Ascending aorta (tissue), 2 donors: Measurements from ENCODE around the gene FGR. TPM values are rescaled to one million over a fixed set of nuclear protein-coding genes. Genes with fewer than 3 reads are reported as not detected.

Source experiments
- DNase-seq, 2 donors: peaks; one replicate each; pipeline ENCODE4 v3.0.0-alpha.2; 2019; ENCODE audit warnings: low spot score in 2 of 2
- H3K27ac ChIP-seq, 2 donors: fragments of 200-600 bp; sonication (generic); one replicate each; pipeline ENCODE4 v1.5.1; 2016 to 2017; ENCODE audit warnings: mild to moderate bottlenecking in 1 of 2
- H3K27me3 ChIP-seq: fragments of 200-600 bp; sonication (generic); one replicate; pipeline ENCODE4 v1.5.1; 2017
- H3K36me3 ChIP-seq, 2 donors: fragments of 200-600 bp; sonication (generic); one replicate each; pipeline ENCODE4 v1.5.1; 2016
- H3K4me1 ChIP-seq, 2 donors: fragments of 200-600 bp; sonication (generic); one replicate each; pipeline ENCODE4 v1.5.1; 2016 to 2017; ENCODE audit warnings: mild to moderate bottlenecking in 1 of 2
- H3K4me3 ChIP-seq, 2 donors: fragments of 200-600 bp; sonication (generic); one replicate each; pipeline ENCODE4 v1.5.1; 2016 to 2017; ENCODE audit warnings: mild to moderate bottlenecking in 1 of 2
- H3K9me3 ChIP-seq, 2 donors: fragments of 200-600 bp; sonication (generic); one replicate each; pipeline ENCODE4 v1.5.1; 2016
- intact Hi-C: fragments of 100-400 bp; cut with DNase I; formaldehyde crosslinking; loops from one replicate; pipeline ENCODE4 v1.15.1; 2023
- total RNA-seq: library from RNA; depleted of rRNA; stranded (reverse); fragments of >200 nt; gene quantifications from one replicate; pipeline ENCODE4 v1.1.0, GENCODE V29; 2016
- TF ChIP-seq, protein P1 (sequence below), 3 experiments: fragments of 200-600 bp in 2 of 3; fragments of 450-650 bp in 1 of 3; sonication (generic) in 2 of 3; IDR thresholded peaks; one replicate each; pipeline ENCODE4 v1.5.1; 2016 to 2019; ENCODE audit warnings: antibody characterized with exemption in 3 of 3, mild to moderate bottlenecking in 1 of 3, moderate library complexity in 1 of 3

Gene FGR
- total RNA-seq, 1 donor from 2014 or later, result 10.4 TPM

DNA sequence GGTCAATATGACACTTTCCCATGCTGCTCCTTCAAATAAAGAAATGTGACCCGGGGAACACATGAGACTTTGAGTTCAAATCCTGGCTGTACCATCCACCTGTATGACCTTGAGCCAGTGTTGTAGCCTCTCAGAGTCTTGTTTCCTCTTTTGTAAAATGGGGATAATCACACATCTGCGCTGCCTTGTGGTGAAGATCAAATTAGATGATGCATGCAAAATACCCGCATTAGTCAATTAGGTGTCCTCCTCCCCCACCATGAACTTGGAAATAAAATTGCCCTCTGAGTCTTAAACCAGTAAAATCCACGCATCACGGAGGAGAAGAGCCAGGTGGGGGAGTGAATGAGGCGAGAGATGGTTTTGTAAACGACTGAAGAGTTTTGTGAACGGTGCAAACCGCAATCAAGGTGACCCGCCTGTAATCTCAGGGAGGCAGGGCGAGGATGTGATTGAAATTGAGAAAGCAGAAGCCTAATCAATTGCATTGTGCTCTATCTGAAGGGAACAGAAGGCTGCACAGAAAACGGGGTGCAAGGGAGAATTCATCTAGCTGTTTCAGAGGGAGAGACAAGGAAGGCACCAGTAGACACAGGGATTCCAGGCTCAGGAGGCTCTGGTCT, 25.3 kb downstream of the FGR start:
- H3K36me3 ChIP-seq, result no peaks in the 10 kb centered on the region
- peaks cover 0 to 4% of the 10 kb centered on the region in 2 donors for H3K4me1 ChIP-seq
- TF ChIP-seq, protein P1, sequence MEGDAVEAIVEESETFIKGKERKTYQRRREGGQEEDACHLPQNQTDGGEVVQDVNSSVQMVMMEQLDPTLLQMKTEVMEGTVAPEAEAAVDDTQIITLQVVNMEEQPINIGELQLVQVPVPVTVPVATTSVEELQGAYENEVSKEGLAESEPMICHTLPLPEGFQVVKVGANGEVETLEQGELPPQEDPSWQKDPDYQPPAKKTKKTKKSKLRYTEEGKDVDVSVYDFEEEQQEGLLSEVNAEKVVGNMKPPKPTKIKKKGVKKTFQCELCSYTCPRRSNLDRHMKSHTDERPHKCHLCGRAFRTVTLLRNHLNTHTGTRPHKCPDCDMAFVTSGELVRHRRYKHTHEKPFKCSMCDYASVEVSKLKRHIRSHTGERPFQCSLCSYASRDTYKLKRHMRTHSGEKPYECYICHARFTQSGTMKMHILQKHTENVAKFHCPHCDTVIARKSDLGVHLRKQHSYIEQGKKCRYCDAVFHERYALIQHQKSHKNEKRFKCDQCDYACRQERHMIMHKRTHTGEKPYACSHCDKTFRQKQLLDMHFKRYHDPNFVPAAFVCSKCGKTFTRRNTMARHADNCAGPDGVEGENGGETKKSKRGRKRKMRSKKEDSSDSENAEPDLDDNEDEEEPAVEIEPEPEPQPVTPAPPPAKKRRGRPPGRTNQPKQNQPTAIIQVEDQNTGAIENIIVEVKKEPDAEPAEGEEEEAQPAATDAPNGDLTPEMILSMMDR (IDR thresholded peaks at IDR 0.05), result no peak
- no peak overlapping the region for H3K27ac ChIP-seq
- DNase-seq, result no peak
- intact Hi-C loops, result loop anchor here (1.0 kb wide), 1 partner anchor 54 kb away; no protein-coding TSS in a partner anchor
- H3K9me3 ChIP-seq, result no peaks in the 10 kb centered on the region
- H3K4me3 ChIP-seq, result no peak overlapping the region
- H3K27me3 ChIP-seq, result no peaks in the 10 kb centered on the region

DNA sequence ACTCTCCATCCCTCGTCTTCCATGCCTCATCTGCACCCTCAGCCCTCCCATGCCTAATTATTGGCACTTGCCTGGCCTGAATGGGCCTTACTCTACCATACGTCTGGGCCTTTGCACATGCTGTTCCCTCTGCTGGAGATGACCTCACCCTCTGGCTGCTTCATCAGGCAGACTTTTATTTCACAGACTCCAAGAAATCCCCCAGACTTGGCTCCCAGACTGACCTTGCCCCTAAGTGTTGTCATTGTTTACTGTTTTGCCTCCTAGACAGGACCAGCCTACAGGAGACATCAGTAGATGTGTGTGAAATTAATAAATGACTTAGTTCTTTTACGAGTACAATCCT, 25.8 kb downstream of the FGR start:
- TF ChIP-seq, protein P1 (IDR thresholded peaks at IDR 0.05), result no peak
- no peaks in the 10 kb centered on the region for H3K27me3 ChIP-seq
- no peak overlapping the region for H3K4me3 ChIP-seq
- H3K36me3 ChIP-seq, result no peaks in the 10 kb centered on the region
- intact Hi-C loops, result loop anchor here (1.0 kb wide), 1 partner anchor 54 kb away; no protein-coding TSS in a partner anchor
- no peaks in the 10 kb centered on the region for H3K9me3 ChIP-seq
- no peak overlapping the region for H3K27ac ChIP-seq
- DNase-seq, result no peak
- H3K4me1 ChIP-seq, result peaks cover 0 to 4% of the 10 kb centered on the region in 2 donors

DNA sequence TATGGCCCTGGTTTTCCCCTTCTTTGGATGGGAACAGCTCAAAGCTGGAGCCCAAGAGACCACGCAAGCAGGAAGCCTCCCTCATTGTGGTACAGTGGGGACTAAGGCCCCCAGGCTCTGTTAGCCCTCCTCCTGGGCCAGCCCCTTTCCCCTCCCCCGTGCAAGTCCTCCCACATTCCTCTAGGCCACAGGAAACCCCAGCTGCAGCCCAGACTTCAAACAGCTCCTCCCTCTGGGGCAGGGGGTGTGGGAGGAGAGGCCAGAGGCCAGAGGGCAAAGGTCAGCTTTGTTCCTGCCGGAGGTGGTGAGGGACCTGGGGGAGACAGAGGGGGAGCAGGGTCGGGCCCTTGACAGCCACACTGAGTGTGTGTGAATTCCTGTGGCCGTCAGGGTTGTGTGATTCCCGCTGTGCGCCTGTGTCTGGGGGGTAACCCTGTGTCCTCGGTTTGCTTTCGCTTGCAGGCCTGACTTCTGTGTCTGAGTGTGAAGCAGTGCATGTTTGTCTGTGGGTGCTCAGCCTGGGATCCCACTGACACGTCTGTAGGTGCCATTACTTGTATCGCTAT, 27.7 kb downstream of the FGR start:
- H3K4me3 ChIP-seq, result no peak overlapping the region
- no peak overlapping the region for H3K27ac ChIP-seq
- no peaks in the 10 kb centered on the region for H3K27me3 ChIP-seq
- H3K36me3 ChIP-seq, result no peaks in the 10 kb centered on the region
- H3K9me3 ChIP-seq, result no peaks in the 10 kb centered on the region
- no peak for DNase-seq
- H3K4me1 ChIP-seq, result peaks cover 2 to 7% of the 10 kb centered on the region in 2 donors
- TF ChIP-seq, protein P1 (IDR thresholded peaks at IDR 0.05), result no peak
- intact Hi-C loops, result no loop called here

DNA sequence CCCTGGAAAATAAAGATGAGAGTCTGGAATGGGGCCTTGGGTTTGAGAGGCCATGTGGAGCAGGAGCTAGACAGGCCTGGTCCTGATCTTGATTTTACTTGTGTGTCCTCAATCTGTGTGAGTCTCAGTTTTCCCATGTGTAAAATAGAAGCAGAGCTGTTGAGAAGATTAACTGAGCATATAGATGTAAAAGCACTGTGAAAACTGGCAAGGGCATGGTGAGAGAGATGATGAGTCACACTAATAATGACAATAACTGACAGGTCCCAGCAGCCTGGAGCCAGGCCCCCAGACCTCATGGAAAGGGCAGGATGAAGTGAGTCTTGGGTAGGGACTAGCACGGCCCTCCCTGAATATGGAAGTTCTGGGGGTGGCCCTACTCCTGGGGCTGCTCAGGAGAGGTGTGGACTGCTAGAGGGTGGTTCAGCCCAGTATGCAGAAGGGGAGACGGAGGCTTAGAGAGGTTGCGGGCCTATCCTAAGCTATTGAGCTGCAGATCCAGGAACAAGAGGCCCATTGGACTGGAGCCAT, 28.2 kb downstream of the FGR start:
- Histone ChIP-seq H3K27me3 (no peaks in the 10 kb centered on the region), H3K9me3 (no peaks in the 10 kb centered on the region), H3K27ac (no peak overlapping the region), H3K4me3 (no peak overlapping the region), H3K36me3 (no peaks in the 10 kb centered on the region), H3K4me1 (peaks cover 6 to 8% of the 10 kb centered on the region in 2 donors)
- DNase-seq, result no peak
- TF ChIP-seq, protein P1 (IDR thresholded peaks at IDR 0.05), result no peak
- intact Hi-C loops, result loop anchor here (1.0 kb wide), 1 partner anchor 204 kb away; no protein-coding TSS in a partner anchor

DNA sequence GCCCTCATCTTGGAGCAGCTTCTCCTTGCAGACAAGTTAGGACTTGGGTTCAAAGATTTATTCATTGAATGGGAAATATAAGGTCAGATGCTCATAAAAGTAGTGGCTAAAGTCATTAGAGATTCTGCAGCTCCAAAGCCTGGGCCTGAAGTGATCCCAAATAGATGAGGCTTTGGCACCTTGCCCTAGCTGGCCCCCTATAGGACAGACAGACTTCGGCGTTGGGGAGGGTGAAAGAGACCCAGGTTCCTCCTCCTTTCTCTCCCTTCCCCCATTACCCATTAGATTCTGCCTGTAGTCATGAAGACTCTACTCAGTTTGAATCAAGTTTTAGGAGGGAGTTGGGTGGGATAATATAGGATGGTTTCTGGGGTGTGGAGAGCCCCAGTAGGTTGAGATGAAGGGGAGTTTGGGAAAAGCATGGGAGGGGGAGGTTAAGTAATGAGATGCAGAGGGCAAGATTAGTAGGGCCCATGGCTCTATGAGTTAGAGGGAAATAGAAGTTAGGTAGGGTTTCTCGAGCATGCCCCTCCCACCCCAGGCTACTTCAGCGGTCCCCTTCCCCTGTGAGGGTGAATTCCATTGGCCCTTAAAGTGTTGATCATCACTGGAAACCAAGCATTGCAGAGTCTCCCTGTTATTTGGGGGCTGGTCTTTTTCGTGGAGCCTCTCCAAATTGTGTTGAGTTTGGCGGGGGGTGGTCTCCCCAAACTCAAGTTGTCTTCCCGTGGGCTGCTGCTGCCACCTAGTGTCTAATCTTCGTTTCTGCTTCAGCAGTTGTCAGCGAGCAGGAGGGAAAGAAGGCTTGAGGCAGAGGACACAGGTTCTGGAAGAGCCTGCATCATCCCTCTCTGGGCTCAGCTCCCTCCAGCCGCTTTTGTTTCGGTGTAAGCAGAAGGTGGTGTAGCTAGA, 28.9 kb downstream of the FGR start:
- intact Hi-C loops, result loop anchor here (1.0 to 2.0 kb wide), 3 partner anchors 115 to 305 kb away; partner anchors contain the start of gene WASF2
- DNase-seq, result no peak

More for the DNA sequence above, 28.9 kb downstream of the FGR start:
- Histone ChIP-seq H3K27ac (no peak overlapping the region), H3K27me3 (no peaks in the 10 kb centered on the region), H3K4me1 (peaks cover 12 to 15% of the 10 kb centered on the region in 2 donors), H3K4me3 (no peak overlapping the region), H3K36me3 (no peaks in the 10 kb centered on the region), H3K9me3 (no peaks in the 10 kb centered on the region)
- TF ChIP-seq, protein P1 (IDR thresholded peaks at IDR 0.05), result peak; percentile 94 to 95 (median 94)
